ENCODE results near the gene PEDS1. TPM values are rescaled to one million over a fixed set of nuclear protein-coding genes. Genes with fewer than 3 reads are reported as not detected.

The PEDS1 gene
- total and polyA plus RNA-seq, 2 of the 13 experiments (the other 11 are each of a cell fraction or from before 2014, with no cell fraction given) = 30.5 to 93.9 TPM

- TF ChIP-seq ZNF614 (CRISPR knock-in tag; IDR thresholded peaks at IDR 0.05; ENCODE audit: borderline replicate concordance) (no peak), FOXK2 (IDR thresholded peaks at IDR 0.05) (no peak), ZNF784 (CRISPR knock-in tag; IDR thresholded peaks at IDR 0.05; ENCODE audit: borderline replicate concordance) (peak; percentile 60; the same call in 1 of the 2 replicates), GATAD2A (CRISPR knock-in tag; IDR thresholded peaks at IDR 0.05) (peak; percentile 14), NRL (CRISPR knock-in tag; IDR thresholded peaks at IDR 0.05; ENCODE audit: borderline replicate concordance) (no peak), ZNF777 (CRISPR knock-in tag; IDR thresholded peaks at IDR 0.05) (0 out of 2 replicates have a peak, but pooled peaks have one; percentile 23), AKNA (CRISPR knock-in tag; IDR thresholded peaks at IDR 0.05; ENCODE audit: borderline replicate concordance) (no peak), GLMP (CRISPR knock-in tag; IDR thresholded peaks at IDR 0.05; ENCODE audit: borderline replicate concordance) (no peak), ZNF674 (CRISPR knock-in tag; IDR thresholded peaks at IDR 0.05; ENCODE audit: low read depth) (peak; percentile 76; the same call in 1 of the 2 replicates), SMAD1 (CRISPR knock-in tag; IDR thresholded peaks at IDR 0.05; ENCODE audit: borderline replicate concordance, low read depth) (peak; percentile 15), RXRB (CRISPR knock-in tag; IDR thresholded peaks at IDR 0.05; ENCODE audit: borderline replicate concordance) (peak; percentile 56), THAP7 (CRISPR knock-in tag; IDR thresholded peaks at IDR 0.05) (peak; percentile 41; the same call in 1 of the 2 replicates), ZNF761 (CRISPR knock-in tag; conservative IDR thresholded peaks at IDR 0.05) (no peak), ZNF816 (CRISPR knock-in tag; IDR thresholded peaks at IDR 0.05; ENCODE audit: borderline replicate concordance) (0 out of 2 replicates have a peak, but pooled peaks have one; percentile 3), RBM22 (optimal IDR thresholded peaks at IDR 0.05; ENCODE audit: low read length) (peak; percentile 43), ZNF280D (CRISPR knock-in tag; IDR thresholded peaks at IDR 0.05) (0 out of 2 replicates have a peak, but pooled peaks have one; percentile 34), KLF16 (CRISPR knock-in tag; IDR thresholded peaks at IDR 0.05) (peak in 1 of 2 experiments; percentile 34; a peak in 1 of 4 replicates), ZNF724P (CRISPR knock-in tag; IDR thresholded peaks at IDR 0.05; ENCODE audit: borderline replicate concordance) (peak; percentile 36; the same call in 1 of the 2 replicates)
Observed at GRCh38 chr20:50193199-50193835, 39.8 kb upstream of the PEDS1 start (continued).

Measured in HepG2 (cell line).